Measurements from ENCODE around the gene KCNMB1.

KCNMB1 gene

GRCh38 chr5:170388818-170389549 lies at the start of gene KCNMB1:
Gene KCNMB1 (minus strand): TSS chr5:170389367. CDS start chr5:170385447, 3,920 bp downstream.
- DNase-seq: no peak

- DNase-seq: no peak
Observed at GRCh38 chr5:170438581-170438980, 49.4 kb upstream of the KCNMB1 start.

GRCh38 chr5:170437621-170438375 lies 48.6 kb upstream of the KCNMB1 start:
- no peak for DNase-seq

GRCh38 chr5:170436335-170436734 lies 47.2 kb upstream of the KCNMB1 start:
- DNase-seq: no peak

- DNase-seq: peak; percentile 19
Observed at GRCh38 chr5:170434966-170435605, 45.9 kb upstream of the KCNMB1 start.

GRCh38 chr5:170432669-170433068 lies 43.5 kb upstream of the KCNMB1 start:
- no peak for DNase-seq

GRCh38 chr5:170431571-170431970 lies 42.4 kb upstream of the KCNMB1 start:
- no peak for DNase-seq

- no peak for DNase-seq
Observed at GRCh38 chr5:170430866-170431437, 41.8 kb upstream of the KCNMB1 start.

- no peak for DNase-seq
Observed at GRCh38 chr5:170430256-170430655, 41.1 kb upstream of the KCNMB1 start.

GRCh38 chr5:170429014-170429413 lies 39.8 kb upstream of the KCNMB1 start:
- DNase-seq: no peak

GRCh38 chr5:170427672-170428236 lies 38.6 kb upstream of the KCNMB1 start:
- no peak for DNase-seq

GRCh38 chr5:170426786-170427185 lies 37.6 kb upstream of the KCNMB1 start:
- DNase-seq: no peak

GRCh38 chr5:170426149-170426767 lies 37.1 kb upstream of the KCNMB1 start:
- no peak for DNase-seq

GRCh38 chr5:170425731-170426130 lies 36.6 kb upstream of the KCNMB1 start:
- no peak for DNase-seq

GRCh38 chr5:170424629-170425028 lies 35.5 kb upstream of the KCNMB1 start:
- no peak for DNase-seq

GRCh38 chr5:170423692-170424091 lies 34.5 kb upstream of the KCNMB1 start:
- DNase-seq: no peak

GRCh38 chr5:170421826-170422225 lies 32.7 kb upstream of the KCNMB1 start:
- no peak for DNase-seq

- peak; percentile 12 for DNase-seq
Observed at GRCh38 chr5:170420806-170421412, 31.7 kb upstream of the KCNMB1 start.

- no peak for DNase-seq
Observed at GRCh38 chr5:170419643-170420042, 30.5 kb upstream of the KCNMB1 start.

GRCh38 chr5:170418736-170419135 lies 29.6 kb upstream of the KCNMB1 start:
- DNase-seq: no peak

- DNase-seq: no peak
Observed at GRCh38 chr5:170416526-170416925, 27.4 kb upstream of the KCNMB1 start.

- no peak for DNase-seq
Observed at GRCh38 chr5:170414786-170415185, 25.6 kb upstream of the KCNMB1 start.
